Brain pericyte (primary cell): ENCODE data around the gene PTPRF.

ENCODE experiments used
- DNase-seq: peaks from one replicate; pipeline ENCODE4 v3.0.0-alpha.2; 2012; ENCODE audit warnings: low read depth, low spot score

Gene PTPRF

GRCh38 chr1:43512681-43513080 is 18.0 kb upstream of the PTPRF start:
- DNase-seq: no peak

DNA sequence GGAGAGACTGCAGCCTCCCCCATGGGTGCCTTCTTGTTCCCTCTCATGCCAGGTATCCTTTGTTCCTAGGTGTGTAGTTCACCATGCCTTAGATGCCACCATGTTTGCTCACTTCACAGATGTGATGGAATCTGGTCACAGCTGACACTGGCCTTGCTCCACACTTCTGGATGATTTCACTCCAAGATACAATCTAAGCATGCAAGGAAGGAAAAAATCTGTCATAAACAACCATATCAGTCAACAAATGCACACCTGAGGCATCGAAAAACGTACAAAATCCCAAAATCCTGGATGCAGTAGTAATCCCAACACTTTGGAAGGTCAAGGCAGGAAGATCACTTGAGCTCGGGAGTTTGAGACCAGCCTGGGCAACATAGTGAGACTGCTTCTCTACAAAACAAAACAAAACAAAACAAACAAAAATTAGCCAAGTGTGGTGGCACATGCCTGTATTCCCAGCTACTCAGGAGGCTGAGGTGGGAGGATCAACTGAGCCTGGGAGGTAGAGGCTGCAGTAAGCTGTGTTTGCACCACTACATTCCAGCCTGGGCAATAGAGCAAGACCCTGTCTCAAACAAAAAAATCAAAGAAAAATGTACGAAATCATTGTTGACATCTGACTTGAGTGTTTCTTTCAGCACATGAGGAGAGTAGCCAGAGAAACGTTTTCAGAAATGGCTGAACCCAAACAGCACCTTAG is 17.1 kb upstream of the PTPRF start:
- DNase-seq: no peak

- DNase-seq: no peak
These were observed 11.6 kb upstream of the PTPRF start for GRCh38 chr1:43518935-43519686.

DNA sequence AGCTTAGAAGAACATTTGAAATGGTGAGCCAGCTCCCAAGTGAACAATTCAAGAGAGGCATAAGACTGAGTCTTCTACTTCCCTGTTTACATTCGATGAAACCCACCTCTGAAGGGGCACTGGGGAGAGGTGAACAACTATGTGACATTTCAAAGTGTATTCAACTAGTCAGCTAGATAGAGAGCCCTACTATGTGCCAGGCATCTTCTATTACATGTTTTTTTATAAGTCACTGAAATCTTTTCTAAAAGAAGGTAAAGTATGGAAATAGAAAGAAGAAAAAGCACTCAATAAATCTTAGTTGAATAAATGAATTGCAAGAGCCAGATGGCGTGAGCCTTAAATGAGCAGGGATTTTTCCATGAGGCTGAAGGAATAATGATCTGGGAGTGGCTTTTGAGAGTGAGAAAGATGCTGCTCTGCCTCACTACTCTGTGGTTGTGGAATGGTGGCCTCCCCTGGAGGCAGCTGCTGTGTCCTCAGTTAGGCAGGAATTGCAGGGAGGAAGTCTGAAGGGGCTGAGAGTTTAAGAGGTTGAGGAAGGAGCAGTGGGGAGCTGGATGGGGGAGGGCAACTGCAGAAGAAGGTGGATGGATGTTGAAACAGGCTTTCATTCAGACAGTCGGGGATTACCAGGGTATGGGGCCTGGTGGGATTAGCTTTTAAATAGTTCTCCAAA is 10.4 kb upstream of the PTPRF start:
- no peak for DNase-seq

DNA sequence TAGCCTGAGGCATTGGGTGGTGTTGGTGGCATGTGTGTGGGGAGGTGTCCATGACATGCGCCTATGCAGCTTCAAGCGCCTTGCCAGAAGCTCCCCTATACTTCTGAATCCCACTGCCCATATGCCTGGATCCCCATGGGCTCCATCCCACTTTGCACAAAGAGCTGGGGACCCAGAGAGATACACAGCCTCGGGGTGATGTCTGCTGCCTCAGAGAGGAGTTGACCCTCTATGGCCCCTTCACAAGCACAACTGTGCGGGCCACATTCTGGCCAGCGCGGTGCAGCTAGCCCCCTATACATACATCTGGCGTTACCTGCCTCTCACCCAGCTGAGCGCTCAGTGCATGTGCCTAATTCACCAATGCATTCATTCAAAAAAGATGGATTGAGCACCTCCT is 9.6 kb upstream of the PTPRF start:
- no peak for DNase-seq

DNA sequence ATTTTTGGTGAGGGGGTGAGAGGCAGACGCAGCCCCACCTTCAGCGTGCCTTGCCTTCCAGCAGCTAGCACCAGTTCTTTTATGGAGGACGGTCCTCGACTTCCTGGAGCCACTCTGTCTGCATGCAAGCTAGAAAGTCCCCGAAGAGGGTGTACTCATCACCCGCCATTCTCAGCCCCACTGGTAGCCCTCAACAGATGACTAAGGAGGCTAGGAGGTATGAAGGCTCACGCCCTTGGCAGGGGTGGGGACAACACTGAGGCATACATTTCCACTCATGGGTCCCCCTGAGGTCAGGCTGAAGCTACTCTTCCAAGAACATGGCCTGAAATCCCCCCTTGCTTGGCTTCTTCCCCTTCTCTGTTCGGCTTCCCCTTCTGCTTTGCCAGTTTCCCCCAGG is 8.9 kb upstream of the PTPRF start:
- DNase-seq: no peak

GRCh38 chr1:43522431-43522775 is 8.3 kb upstream of the PTPRF start:
- no peak for DNase-seq

DNA sequence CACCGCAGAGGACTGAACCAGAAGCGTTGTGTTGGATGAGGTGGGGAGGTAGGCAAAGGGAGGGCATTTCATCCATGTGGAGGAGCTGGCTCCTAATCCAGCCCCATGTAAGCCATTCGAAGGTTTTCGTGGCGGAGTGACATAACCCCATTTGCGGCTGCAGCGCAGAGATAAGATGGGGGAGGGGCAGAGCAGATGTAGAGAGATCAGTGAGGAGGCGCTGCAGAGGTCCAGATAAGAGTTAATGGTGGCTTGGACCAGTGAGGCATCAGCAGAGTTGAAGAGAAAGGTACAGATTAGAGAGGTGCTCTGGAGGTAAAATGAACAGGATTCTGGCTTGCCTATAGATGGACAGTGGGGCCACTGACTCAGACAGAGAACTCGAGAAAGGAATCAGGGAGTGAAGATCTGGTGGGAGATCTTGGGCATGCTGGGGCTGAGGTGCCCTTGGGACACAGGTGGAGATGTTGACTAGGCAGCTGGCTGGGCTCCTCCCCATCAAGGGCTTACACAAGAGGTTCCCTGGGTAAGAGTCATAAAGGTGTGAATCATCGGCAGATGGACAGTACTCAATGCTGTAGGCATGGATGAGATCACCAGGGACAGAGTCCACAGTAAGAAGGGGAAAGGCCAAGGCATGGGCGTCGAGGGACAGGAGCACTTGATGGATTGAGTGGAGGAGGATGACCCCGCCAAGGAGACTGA is 7.8 kb upstream of the PTPRF start:
- no peak for DNase-seq

- no peak for DNase-seq
These were observed 5.9 kb upstream of the PTPRF start for GRCh38 chr1:43524804-43525203.

GRCh38 chr1:43526002-43526401 is 4.7 kb upstream of the PTPRF start:
- DNase-seq: no peak

GRCh38 chr1:43527111-43527878 is 3.4 kb upstream of the PTPRF start:
- no peak for DNase-seq

GRCh38 chr1:43529206-43529731 is 1.4 kb upstream of the PTPRF start:
- DNase-seq: peak; percentile 24

DNA sequence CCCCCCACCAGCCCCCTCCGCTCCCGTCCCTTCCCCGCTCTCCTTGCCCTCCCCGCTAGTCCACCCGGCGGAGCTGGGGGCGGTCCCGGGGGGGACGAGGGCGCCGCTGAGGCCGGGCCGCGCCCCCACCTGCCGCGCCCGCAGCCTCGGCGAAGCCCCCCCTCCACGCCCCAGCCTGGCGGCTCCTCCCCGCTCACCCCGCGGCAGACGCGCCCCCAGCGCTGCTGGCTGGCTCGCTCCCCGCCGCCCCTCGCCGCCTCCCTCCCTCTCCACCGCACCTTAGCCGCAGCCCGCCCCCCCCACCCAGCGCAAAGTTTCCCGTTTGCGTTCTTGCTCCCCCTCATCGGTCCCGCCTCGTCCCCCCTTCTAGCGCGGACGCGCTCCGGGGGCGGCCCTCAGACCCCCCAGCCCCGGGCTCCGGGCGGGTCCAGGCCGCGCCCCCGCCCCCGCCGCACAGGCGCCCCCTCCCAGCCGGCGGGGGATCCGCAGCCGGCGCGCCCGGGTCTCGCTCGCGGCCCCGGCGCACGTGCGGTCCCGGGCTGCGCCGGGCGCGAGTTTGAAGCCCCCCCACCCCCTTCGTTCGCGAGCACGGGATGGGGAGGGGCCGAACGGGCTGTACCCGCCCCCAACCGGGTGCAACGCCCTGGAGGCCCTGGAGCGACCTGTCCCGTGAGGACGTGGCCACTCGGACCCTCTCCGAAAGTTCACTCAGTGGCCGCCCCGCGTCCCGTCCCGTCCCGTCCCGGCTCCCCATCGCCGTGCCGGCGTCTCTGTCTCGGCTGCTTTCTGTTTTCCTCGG is 623 bp downstream of the PTPRF start:
- DNase-seq: no peak

DNA sequence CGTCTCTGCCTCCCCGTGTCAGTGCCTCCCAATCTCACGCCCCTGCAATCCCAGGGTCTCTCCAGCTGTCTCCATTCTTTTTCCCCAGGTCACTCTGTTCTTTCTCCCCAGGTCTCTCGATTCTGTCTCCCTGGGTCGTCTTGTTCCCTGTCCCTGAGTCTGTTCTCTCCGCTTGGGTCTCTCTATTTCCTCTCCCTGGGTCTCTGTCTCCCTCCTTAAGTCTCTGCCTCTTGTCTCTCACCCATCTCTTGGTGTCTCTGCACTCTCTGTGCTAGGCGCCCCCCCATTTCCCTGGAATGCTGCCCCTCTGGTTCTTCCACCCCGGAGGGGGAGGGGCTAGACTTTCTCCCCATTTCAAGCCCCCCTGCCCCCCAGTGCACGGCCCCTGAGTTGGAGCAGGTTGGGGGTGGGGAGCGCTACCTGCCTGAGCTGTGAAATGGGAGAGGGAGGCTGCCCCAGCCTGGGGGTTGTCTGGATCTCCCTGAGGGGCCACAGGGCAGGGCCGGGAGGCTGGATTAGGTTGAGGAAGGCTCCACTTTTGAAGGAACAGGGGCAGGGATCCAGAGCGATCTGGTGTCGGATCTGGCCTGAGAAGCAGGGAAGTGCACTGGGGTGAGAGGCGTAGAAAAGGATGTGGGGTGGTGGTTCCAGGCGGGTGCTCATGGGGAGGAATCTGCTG is 1.4 kb downstream of the PTPRF start:
- no peak for DNase-seq

DNA sequence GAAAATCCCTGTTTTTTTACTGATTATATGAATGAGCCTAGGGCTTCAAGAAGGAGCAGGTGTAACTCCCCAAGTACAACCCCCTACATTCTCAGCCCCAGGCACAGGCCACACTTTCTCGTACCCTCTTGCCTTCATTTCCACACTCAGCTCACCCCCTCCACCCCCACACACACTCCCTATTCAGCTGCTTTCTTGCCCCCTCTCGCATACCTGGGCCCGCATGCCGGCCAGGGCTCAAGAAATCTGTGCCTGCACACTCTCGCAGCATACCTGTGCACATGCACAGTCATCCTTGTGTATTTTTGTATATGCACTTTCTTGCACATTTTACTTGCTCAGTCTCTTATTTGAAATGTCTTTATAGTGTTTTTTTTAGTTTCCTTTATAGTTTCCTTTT is 2.0 kb downstream of the PTPRF start:
- no peak for DNase-seq

GRCh38 chr1:43533584-43533983 is 2.9 kb downstream of the PTPRF start:
- no peak for DNase-seq

DNA sequence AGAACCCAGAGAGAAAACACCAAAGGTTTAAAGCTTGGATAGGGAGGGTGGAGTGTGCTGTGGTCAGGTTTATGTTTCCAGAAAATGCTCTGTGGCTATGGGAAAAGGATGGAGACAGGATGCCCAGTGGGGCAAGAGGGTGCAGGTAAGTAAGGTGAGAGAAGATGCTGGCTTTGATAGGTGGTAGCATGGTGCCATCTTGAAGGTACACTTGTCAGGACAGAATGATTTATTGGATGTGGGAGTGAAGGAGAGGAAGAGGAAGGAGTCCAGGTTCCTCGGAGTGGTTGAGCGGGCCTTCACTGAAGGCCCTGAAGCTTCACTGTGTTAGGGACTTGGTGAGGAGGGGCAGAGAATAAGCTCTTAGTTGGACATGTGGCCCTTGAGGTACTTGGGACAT is 3.6 kb downstream of the PTPRF start:
- DNase-seq: no peak

- no peak for DNase-seq
These were observed 5.6 kb downstream of the PTPRF start for GRCh38 chr1:43536196-43536863.

DNA sequence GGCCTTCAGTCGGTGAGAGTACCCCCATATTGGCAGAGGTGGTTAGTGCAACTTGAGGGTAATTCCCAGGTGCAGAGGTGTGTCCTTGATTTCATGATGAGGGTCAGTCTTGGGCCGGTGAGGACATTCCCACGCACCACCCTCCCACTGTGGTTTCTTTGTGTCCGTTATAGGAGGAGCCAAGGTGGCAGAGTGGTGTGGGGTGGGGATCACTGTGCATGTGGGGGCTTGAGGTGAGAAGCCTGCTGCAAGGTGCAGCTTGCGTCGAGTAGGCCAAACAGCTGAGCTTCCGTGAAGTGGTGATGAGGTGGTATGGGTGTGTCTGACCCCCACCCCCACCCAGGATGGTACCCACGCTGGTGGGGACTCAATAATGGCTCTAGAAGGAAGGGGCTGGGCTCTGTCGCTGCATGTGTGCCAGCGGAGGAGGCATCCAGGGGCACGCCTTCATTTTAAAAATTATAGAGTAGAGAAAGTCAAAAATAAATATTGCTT is 6.2 kb downstream of the PTPRF start:
- DNase-seq: no peak
